ENCODE results near the gene TMUB2.
"Not testable (repeated sequence)": the region's sequence is repeated elsewhere in the genome, so short reads cannot be mapped to it uniquely, and the experiment has no call there.

Gene TMUB2

DNA sequence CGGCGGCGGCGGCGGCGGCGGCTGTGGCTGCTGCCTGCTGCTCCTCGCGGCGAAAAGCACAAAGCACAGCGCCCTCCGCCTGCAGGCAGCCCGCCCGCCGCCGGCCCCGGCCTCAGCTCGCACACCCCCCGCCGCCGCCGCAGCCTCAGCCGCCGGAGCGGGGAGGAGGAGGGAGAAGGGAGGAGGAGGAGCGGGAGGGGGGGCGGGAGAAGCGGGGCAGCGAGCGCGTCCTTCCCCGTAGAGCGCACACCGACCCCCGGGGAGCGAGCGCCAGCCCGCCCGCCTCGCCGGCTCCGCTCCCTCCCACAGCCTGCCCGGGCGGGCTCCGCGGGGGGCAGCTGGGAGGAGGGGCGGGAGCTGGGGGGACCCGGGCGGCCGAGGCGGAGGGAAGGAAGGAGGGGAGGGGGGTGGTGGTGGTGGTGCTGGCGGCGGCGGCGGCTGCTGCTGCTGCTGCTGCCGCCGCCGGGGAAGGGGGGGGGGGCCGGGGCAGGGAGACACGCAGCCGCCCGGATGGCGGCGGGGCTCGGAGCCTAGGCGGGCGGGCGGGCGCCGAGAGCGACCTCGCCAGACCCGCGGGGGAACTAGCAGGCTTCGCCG, 32.9 kb downstream of the TMUB2 start, which contains the start of gene UBTF:
Gene UBTF, minus strand, starts transcription at position 60 of the 597 bp plus-strand sequence. CDS start 1,446 bp downstream, outside the sequence.
- DNase-seq (ENCODE audit: low spot score): peak; percentile 67

DNA sequence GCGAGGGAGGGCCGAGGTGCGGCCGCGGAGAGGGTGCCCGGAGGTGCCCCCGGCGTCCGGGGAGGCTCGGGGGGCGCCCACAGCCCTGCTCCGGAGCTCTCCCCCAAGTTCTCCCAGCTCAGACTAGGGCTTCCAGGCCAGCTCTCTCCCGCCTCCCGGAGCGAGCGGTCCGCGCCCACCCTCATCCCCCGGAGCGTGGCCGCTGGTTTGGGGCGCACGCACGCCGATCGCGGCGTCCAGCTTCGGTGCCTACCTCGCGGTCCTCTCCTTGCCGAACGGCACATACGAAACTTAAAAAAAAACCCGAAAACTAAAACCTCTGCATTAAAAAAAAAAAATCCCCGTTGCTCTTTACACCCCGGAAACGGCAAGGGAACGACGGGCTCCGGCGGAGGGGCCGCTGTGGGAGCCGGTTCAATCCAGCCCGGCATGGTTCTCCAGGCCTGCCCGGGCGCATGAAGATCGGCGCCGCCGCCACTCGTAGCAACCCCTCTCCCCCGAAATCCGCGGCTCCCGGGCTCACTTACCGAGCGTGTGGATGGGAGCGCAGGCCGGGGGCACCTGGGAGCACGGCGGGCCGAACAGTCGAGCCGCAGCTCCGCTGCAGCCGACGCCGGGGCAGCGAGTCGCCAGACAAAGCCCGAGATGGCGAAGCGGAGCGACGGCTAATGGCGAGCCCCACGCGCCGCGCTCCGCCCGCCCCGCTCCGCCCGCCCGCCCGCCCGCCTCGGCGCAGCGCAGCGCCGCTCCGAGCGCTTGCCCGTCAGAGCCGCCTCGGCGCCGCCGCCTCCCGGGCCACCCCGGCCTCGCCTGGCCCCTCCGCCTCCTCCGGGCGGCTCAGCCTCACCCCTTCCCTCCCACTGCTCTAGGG, 33.7 kb downstream of the TMUB2 start:
- peak; percentile 79 for DNase-seq (ENCODE audit: low spot score)

DNA sequence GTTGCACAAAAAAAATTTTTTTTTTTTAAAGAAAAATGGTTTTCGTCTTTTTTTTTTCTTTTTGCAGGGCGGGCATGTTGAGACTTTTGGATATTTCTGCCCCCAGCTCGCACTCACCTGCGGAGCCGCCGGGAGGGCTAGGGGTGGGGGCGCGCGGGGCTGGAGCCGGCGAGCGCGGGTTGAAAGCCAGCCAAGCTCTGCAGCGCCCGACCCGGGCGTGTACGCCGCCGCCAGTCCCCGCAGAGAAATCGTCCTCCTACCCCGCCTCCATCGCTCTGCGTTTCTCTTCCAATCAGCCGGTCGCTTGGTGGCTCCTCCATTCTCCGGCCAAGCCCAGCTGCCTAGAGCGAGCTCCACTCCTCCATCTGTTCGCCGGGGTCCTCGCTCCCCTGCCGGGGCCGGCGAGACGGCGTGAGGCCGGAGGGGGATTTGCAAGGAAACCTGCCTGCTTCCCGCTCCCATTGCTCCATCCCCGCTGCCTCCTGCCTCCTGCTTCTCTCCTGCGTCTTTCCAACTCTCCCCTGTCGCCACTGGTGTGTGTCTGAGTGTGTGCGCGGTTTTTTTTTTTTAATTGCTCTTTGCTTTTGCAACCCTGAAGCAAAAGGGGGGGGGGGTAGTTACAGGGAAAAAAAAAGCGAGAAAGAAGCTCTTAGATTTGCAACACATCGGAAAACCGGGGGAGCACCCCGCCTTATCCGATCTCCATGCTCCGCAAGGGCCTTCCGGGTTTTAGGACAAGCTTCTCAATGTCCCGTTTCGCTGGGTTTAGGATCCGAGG, 34.5 kb downstream of the TMUB2 start:
- DNase-seq (ENCODE audit: low spot score): peak; percentile 87

DNA sequence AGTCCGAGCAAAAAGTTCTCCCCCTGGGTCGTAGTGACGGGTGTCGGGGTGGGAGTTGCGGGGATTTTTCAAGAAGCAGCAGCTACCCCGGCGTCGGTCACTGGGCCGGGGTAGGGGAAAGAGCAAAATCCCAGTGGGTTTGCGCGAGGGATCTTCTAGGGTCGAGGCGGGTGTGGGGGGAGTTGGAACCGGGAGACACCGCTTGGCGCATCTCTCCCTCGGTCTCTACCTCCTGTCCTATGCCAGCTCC, 35.0 kb downstream of the TMUB2 start:
- no peak for DNase-seq (ENCODE audit: low spot score)

DNA sequence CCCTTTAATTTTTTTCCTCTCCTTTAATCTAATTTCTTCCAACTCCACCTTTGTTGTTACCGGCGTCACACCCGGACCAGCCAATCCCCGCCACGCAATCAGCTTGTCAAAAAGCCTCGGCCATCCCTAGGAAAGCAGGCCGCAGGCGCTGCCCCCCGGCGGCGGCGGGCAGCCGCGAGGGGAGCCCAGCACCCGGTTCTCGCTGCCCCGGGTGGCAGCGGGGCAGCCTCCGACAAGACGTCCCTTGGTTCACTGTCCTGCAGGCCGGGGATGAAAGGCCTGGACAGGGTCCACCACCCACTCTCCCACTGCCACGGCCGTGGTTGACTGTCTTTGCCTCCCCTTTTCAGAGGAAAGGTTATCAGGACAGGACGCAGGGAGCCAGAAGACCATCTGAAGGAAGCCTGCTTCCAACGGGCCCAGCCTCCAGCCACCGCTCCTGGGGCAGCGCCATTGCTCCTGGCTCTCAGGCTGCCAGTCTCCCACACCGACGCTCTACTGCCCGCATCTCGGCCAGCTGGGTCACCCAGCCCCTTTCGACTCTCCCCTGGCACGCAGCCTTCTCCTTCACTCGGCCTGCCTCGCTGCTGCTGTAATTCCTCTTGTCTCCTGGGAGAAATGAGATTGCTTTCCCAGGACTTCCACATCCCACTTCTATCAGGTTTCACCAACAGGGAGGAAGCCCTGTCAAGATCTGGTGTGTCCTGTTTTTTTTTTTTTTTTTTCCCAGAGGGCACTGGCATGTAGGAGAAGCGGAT, 35.5 kb downstream of the TMUB2 start:
- DNase-seq (ENCODE audit: low spot score): peak; percentile 89

DNA sequence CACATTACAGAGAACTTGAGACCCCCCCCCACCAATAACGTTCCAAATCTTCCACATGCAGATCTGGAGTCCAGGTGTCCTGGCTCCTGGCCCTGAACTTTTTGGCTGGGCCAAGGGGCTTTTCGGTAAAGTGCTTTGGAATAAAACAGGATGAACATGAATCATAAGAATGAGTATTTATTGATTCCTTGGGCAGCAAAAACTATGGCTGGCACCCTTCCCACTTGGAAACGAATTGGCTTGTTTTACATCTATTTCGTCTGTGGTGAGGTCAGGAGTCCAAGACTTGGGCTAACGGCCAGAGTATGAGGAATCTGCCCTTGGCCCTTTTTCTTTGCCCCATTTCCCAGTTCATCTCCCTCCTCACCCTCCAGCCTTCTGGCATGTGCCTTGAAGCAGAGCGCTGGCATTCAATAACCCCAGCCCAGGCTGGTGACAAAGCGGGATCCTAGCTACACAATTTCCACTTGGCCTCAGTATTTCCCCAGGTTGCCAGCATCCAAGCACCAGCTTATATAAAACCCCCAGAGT, 36.8 kb downstream of the TMUB2 start:
- DNase-seq (ENCODE audit: low spot score): peak; percentile 58

DNA sequence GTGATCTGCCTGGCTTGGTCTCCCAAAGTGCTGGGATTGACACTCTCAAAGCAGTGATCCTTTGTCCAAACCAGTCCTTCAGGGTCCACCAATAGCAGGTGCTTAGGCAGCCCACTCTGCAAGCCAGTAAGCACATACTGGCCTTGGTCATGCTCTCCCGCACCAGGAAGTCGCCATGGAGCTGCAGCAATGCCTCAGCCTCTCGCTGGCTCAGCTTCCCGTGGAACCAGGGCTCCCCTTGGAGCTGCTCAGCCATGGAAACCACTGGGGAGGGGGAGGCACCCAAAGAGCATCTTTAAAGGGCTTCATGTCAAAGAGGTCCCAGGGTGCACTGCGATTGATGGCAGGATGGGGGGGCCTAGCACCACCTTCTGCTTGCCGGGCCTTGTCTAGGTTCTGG, 42.3 kb downstream of the TMUB2 start:
- DNase-seq (ENCODE audit: low spot score): no peak

DNA sequence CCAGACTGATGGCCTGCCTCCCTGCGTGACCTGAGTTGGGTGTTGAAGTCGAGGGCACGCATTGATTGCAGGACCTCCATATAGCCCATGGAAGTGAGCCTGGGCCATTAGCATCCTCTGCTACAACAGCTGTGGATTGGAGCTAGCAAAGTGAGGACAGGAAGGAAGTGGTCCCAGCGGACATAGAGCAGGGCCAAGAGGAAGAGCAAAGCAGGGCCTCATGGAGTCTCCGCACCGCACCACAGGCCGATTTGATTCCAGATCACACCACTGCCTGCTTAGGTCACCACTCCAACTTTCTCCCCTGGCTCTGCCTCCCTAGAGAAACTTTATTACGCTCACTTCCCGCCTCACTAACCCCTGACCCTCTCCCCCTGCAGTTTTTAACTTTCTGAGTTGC, 43.4 kb downstream of the TMUB2 start:
- DNase-seq (ENCODE audit: low spot score): no peak

DNA sequence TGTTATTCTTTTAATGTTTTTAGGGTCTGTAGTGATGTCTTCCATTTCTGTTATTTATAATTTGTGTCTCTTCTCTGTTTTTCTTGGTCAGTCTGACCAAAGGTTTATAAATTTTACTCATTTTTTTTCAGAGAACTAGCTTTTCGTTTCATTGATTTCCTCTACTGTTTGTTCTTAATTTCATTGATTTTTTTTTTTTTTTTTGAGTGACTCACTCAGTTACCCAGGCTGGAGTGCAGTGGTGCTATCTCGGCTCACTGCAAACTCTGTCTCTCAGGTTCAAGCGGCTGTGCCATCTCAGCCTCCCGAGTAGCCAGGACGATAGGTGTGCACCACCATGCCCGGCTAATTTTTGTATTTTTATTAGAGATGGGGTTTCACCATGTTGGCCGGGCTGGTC, 45.3 kb downstream of the TMUB2 start:
- no peak for DNase-seq (ENCODE audit: low spot score)

DNA sequence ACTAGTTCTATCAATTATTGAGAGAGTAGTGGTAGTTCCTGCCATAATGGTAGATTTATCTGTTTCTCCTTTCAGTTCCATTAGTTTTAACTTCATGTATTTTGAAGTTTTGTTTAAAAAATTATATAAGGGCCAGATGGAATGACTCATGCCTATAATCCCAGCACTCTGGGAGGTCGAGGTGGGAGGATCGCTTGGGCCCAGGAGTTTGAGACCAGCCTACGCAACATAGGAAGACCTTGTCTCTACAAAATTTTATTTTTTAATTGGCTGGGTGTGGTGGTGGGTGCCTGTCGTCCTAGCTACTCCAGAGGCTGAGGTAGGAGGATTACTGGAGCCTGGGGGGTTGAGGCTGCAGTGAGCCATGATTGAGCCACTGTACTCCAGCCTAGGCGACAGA, 46.8 kb downstream of the TMUB2 start:
- no peak for DNase-seq (ENCODE audit: low spot score)

DNA sequence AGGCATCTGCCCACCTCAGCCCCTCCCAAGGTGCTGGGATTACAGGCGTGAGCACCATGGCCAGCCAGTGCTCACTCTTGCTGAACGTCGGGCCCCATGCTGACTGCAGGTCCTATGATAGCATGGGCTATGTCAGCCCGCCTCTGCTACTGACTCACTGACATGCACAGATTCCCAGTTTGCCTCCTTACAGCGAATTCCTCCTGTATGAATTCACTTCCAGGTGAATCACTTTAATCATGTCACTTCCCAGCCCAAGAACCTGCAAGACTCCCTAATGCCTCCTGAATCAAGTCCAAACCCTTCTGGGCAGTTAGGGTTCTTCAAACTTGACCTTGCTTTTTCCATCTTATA, 48.8 kb downstream of the TMUB2 start:
- no peak for DNase-seq (ENCODE audit: low spot score)

DNA sequence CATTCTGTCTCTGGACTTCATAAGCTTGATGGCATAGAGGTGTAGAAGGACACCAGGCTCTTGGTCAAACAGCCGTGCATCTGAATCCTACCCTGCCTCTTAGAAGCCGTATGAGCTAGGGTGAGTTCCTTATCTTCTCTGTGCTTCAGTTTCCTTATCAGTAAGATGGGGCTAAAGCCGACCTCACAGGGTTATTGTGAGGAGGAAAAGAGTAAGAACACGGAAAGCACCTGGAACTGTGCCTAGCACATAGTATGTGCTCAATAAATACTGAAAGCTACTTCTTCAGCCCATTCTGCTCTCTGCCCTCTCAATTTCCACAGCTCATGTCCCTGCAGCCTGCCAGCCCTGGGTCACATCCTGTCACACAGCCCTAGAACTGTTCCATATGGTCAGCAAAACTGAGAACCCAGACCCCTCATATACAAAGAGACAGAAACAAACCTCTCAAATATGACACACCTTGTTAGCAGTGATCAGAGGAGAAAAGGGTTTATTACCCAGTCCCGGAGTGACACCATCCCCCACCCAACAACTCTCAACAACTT, 49.7 kb downstream of the TMUB2 start:
- no peak for DNase-seq (ENCODE audit: low spot score)

DNA sequence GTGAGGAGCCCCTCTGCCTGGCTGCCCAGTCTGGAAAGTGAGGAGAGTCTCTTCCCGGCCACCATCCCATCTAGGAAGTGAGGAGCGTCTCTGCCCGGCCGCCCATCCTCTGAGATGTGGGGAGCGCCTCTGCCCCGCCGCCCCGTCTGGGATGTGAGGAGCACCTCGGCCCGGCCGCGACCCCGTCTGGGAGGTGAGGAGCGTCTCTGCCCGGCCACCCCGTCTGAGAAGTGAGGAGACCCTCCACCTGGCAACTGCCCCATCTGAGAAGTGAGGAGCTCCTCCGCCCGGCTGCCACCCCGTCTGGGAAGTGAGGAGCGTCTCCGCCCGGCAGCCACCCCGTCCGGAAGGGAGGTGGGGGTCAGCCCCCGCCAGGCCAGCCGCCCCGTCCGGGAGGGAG, 51.1 kb downstream of the TMUB2 start:
- DNase-seq (ENCODE audit: low spot score): not testable (repeated sequence)

DNA sequence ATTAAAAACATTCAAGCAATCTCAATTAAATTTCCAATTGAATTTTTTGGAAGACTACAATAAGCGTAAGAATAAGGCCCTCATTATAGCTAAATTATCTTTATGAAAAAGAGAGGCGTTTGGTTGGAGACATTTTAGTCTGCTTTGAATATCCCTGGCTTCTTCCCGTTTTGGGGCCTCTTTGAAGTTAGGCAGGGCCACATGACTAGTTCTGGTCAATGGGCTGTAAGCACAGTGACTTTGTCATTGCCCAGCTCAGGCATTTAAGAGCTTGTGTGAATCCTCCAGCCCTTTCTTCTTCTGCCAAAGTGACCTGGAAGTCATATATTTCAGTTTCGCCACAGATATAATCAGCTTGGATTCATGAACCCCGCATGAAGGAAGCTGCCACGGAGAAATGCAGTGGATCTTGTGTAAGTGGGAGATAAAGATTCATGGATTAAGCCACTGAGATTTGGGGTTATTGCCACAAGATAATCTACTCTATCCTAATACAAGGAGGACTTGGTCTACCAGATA, 54.4 kb downstream of the TMUB2 start:
- DNase-seq (ENCODE audit: low spot score): no peak
